ENCODE measurements around the gene FBXO33.
"Not testable (repeated sequence)": the region's sequence is repeated elsewhere in the genome, so short reads cannot be mapped to it uniquely, and the experiment has no call there.

Gene FBXO33

GRCh38 chr14:39372656-39373055 is 59.6 kb downstream of the FBXO33 start:
- DNase-seq (ENCODE audit: low spot score): no peak

- DNase-seq (ENCODE audit: low spot score): no peak
Measured at GRCh38 chr14:39370415-39370814, 61.8 kb downstream of the FBXO33 start.

- no peak for DNase-seq (ENCODE audit: low spot score)
Measured at GRCh38 chr14:39369029-39369428, 63.2 kb downstream of the FBXO33 start.

GRCh38 chr14:39368261-39368959 is 63.8 kb downstream of the FBXO33 start:
- DNase-seq (ENCODE audit: low spot score): peak; percentile 65

- no peak for DNase-seq (ENCODE audit: low spot score)
Measured at GRCh38 chr14:39367387-39367751, 64.9 kb downstream of the FBXO33 start.

- no peak for DNase-seq (ENCODE audit: low spot score)
Measured at GRCh38 chr14:39366460-39367386, 65.5 kb downstream of the FBXO33 start.

GRCh38 chr14:39365354-39365753 is 66.9 kb downstream of the FBXO33 start:
- DNase-seq (ENCODE audit: low spot score): no peak

DNA sequence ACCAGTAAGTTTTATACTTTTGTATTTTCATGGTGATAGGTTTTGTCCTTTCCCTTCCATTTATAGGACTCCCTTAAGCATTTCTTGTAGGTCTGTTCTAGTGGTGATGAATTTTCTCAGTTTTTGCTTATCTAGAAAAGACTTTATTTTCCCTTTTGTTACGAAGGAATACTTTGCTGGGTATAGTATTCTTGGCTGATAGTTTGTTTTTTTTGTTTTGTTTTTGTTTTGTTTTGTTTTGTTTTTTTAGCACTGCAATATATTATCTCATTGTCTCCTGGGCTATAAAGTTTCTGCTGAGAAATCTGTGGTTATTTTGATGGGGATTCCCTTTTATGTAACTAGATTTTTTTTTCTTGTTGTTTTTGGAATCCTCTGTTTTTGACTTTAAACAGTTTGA is 67.7 kb downstream of the FBXO33 start:
- no peak for DNase-seq (ENCODE audit: low spot score)

DNA sequence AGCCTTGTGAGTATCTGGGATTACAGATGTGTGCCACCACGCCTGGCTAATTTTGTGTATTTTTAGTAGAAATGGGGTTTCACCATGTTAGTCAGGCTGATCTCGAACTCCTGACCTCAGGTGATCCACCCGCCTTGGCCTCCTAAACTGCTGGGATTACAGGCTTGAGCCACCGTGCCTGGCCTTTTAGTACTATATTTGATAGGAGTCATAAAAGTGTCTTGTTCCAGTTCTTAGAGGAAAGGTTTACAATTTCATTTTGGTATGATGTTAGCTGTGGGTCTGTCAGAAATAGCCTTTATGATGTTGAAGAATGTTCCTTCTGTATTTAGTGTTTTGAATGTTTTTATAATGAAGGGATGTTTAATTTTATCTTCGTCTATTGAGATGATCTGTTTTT is 70.7 kb downstream of the FBXO33 start:
- DNase-seq (ENCODE audit: low spot score): not testable (repeated sequence)

DNA sequence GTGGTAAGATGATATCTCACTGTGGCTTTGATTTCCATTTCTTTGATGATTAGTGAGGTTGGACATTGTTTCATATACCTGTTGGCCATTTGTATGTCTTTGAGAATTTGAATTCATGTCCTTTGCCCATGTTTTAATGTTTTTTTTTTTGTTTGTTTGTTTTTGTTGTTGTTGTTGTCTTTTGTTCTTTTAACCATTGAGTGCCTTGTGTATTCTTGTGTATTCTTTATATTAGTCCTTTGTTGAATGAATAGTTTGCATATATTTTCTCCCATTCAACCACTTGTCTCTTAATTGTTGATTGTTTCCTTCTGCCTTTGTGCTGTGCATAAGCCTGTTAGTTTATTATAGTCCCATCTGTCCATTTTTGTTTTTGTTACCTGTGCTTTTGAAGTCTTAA is 71.9 kb downstream of the FBXO33 start:
- no peak for DNase-seq (ENCODE audit: low spot score)

DNA sequence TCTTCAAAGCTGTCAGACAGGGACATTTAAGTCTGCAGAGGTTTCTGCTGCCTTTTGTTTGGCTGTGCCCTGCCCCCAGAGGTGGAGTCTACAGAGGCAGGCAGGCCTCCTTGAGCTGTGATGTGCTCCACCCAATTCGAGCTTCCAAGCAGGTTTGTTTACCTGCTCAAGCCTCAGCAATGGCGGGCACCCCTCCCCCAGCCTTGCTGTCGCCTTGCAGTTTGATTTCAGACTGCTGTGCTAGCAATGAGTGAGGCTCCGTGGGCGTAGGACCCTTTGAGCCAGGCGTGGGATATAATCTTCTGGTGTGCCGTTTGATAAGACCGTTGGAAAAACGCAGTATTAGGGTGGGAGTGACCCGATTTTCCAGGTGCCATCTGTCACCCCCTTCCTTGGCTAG is 73.2 kb downstream of the FBXO33 start:
- DNase-seq (ENCODE audit: low spot score): not testable (repeated sequence)

GRCh38 chr14:39351708-39352107 is 80.5 kb downstream of the FBXO33 start:
- DNase-seq (ENCODE audit: low spot score): no peak

- no peak for DNase-seq (ENCODE audit: low spot score)
Measured at GRCh38 chr14:39350866-39351265, 81.4 kb downstream of the FBXO33 start.

Measured in kidney tubule cell (primary cell).